Dendritic cell treated with granulocyte-macrophage colony-stimulating factor and Interleukin-4, amounts not matched to agents 40 ng/mL and 50 ng/mL, for 4 days (primary cell): ENCODE data around the gene USP24.

ENCODE experiments used
- H3K27ac Mint-ChIP-seq: one replicate; pipeline ENCODE4 v1.8.0; 2022; ENCODE audit warnings: mild to moderate bottlenecking, mixed read lengths
- H3K27me3 Mint-ChIP-seq: one replicate; pipeline ENCODE4 v1.8.0; 2022; ENCODE audit warnings: mild to moderate bottlenecking, mixed read lengths
- H3K36me3 Mint-ChIP-seq: one replicate; pipeline ENCODE4 v1.8.0; 2022; ENCODE audit warnings: low read depth, mixed read lengths
- H3K4me1 Mint-ChIP-seq: one replicate; pipeline ENCODE4 v1.8.0; 2022; ENCODE audit warnings: low read depth, mixed read lengths
- H3K4me3 Mint-ChIP-seq: one replicate; pipeline ENCODE4 v1.8.0; 2022; ENCODE audit warnings: mild to moderate bottlenecking, moderate library complexity, mixed read lengths
- H3K9me3 Mint-ChIP-seq: one replicate; pipeline ENCODE4 v1.8.0; 2022; ENCODE audit warnings: mixed read lengths
- intact Hi-C: fragments of 100-400 bp; cut with micrococcal nuclease; formaldehyde crosslinking; loops from one replicate; pipeline ENCODE4 v1.15.0; 2022

Gene USP24, protein sequence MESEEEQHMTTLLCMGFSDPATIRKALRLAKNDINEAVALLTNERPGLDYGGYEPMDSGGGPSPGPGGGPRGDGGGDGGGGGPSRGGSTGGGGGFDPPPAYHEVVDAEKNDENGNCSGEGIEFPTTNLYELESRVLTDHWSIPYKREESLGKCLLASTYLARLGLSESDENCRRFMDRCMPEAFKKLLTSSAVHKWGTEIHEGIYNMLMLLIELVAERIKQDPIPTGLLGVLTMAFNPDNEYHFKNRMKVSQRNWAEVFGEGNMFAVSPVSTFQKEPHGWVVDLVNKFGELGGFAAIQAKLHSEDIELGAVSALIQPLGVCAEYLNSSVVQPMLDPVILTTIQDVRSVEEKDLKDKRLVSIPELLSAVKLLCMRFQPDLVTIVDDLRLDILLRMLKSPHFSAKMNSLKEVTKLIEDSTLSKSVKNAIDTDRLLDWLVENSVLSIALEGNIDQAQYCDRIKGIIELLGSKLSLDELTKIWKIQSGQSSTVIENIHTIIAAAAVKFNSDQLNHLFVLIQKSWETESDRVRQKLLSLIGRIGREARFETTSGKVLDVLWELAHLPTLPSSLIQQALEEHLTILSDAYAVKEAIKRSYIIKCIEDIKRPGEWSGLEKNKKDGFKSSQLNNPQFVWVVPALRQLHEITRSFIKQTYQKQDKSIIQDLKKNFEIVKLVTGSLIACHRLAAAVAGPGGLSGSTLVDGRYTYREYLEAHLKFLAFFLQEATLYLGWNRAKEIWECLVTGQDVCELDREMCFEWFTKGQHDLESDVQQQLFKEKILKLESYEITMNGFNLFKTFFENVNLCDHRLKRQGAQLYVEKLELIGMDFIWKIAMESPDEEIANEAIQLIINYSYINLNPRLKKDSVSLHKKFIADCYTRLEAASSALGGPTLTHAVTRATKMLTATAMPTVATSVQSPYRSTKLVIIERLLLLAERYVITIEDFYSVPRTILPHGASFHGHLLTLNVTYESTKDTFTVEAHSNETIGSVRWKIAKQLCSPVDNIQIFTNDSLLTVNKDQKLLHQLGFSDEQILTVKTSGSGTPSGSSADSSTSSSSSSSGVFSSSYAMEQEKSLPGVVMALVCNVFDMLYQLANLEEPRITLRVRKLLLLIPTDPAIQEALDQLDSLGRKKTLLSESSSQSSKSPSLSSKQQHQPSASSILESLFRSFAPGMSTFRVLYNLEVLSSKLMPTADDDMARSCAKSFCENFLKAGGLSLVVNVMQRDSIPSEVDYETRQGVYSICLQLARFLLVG (N-terminal part only)

DNA sequence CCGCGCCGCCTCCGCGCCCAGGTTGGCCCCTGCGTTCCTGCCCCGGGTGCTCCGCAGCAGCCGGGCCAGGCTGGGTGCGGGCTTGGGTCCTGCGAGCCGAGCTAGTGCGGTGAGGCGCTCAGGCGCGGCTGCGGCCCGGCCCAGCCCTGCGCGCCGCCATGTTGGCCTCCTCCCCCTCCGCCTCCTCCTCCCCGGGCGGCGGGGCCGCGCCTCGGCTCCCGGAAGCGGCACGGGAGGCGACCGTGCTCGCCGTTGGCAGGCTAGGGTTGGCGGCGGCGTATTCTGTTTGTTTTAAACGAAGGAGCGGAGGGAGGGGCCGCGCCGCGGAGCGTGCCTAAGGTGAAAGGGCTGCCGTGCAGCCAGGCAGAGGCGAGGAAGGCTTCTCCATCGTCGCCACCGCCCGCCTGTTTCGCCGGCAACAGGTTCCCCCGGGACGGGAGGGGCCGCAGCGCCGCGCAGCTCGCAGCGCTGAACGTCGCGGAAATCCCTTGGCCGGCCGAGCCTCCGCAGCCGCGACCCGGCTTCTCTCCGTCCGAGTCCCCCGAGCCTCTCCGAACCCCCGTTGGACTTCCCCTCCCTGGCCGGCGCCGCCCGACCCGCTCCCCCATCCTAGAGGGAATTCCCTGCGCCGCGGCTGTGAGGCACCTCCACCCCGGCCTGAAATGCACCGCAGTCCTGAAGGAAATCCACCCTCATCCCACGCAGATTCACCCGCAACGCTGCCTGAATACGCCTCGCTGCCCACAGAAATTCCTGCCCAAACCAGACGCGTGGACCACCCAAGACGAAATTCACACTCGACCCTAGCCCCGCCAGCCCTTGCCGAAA, at the start of gene USP24:
Gene USP24 (minus strand): TSS at position 171 of the 828 bp plus-strand sequence. CDS start 251 bp downstream, outside the sequence.
- peaks cover 12% of the 10 kb centered on the region for H3K36me3 Mint-ChIP-seq
- H3K4me1 Mint-ChIP-seq, result peaks cover 70% of the 10 kb centered on the region
- H3K4me3 Mint-ChIP-seq, result peak within 1 kb of the TSS; percentile 91
- H3K27ac Mint-ChIP-seq, result peak within 1 kb of the TSS; percentile 92
- no peaks in the 10 kb centered on the region for H3K27me3 Mint-ChIP-seq
- H3K9me3 Mint-ChIP-seq, result no peaks in the 10 kb centered on the region
- intact Hi-C loops, result loop anchor here (2.0 kb wide), 1 partner anchor 61 kb away; no protein-coding TSS in a partner anchor

DNA sequence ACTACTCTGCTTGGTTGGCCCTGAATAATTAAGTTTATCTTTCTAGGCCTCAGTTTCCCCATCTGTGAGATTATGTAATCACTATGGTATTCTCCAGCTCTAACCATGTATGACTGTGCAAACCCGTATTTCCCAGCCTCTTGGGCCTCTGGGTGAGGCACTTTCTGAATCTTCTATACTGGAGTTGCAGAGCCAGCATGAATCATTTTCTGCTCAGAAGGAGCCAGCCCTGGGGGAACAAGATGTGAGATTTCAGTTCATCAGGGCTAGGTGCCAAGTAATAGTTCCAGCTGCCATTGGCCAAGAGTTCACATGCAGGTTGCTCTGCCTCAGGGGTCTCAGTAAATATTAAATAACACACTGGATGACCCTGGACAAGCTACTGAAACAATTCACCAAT, 47.7 kb upstream of the USP24 start:
- intact Hi-C loops, result no loop called here
- Mint-ChIP-seq H3K4me3 (no peak overlapping the region), H3K9me3 (no peaks in the 10 kb centered on the region), H3K36me3 (no peaks in the 10 kb centered on the region), H3K27me3 (peaks cover 4% of the 10 kb centered on the region), H3K27ac (no peak overlapping the region), H3K4me1 (peaks cover 16% of the 10 kb centered on the region)

DNA sequence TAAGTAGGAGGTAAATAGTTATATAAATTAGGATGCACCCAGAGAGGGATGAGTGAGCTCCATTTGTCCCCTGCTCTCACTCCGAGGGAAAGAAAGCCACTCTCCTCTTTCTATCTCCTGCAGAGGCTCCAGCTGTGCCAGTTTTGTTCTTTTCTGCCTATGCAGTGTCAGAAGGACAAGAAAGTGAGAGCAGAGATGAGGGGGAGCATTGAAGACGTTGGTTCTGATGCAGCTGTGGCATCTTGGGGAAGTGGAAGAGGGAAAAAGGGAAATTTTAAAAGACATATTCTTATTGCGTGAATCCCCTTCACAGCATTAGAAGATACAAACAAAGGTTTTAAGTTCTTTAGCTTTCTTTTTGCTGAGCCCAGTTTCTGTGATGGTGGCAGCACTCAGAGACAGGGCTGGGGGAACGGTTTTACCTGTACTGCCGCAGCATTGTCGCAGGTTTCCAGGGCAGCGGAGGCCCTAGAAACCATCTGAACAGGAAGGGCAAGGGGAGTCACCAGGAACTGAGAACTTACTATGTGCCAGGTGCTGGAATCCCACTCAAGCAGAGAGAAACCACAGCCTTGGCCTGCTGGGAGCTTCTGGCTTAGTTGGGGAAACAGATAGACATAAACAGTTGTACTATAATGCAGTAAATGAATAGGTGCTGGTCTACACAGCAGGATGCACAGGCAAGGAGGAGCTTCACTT, 44.9 kb upstream of the USP24 start:
- Mint-ChIP-seq H3K27ac (peak overlapping the region; percentile 10), H3K27me3 (peaks cover 4% of the 10 kb centered on the region), H3K4me3 (no peak overlapping the region), H3K9me3 (no peaks in the 10 kb centered on the region), H3K36me3 (no peaks in the 10 kb centered on the region), H3K4me1 (peaks cover 16% of the 10 kb centered on the region)
- intact Hi-C loops, result loop anchor here (5.0 kb wide), 1 partner anchor 83 kb away; no protein-coding TSS in a partner anchor

DNA sequence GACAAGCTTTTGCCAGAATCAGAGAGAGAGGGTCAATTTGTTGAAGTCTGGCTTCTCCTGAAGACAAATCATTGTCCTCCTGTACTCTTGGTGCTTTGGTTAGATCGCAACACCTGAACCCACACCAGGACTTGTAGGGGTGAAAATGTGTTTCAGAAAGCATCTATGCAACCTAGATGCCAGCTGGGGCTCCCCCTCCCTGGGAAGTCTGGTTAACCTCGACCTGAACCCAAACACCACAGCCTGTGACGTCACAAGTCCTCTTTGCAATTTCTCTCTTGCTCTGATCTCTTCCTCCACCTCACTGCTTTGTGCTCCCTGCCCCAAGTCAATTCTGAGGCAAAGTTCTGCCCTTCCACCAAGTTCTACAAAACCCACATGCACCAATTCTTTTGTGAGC, 42.8 kb upstream of the USP24 start:
- Mint-ChIP-seq H3K27ac (no peak overlapping the region), H3K9me3 (no peaks in the 10 kb centered on the region), H3K4me1 (peaks cover 16% of the 10 kb centered on the region), H3K27me3 (peaks cover 4% of the 10 kb centered on the region), H3K4me3 (no peak overlapping the region), H3K36me3 (no peaks in the 10 kb centered on the region)
- intact Hi-C loops, result loop anchor here (5.0 kb wide), 1 partner anchor 81 kb away; no protein-coding TSS in a partner anchor

DNA sequence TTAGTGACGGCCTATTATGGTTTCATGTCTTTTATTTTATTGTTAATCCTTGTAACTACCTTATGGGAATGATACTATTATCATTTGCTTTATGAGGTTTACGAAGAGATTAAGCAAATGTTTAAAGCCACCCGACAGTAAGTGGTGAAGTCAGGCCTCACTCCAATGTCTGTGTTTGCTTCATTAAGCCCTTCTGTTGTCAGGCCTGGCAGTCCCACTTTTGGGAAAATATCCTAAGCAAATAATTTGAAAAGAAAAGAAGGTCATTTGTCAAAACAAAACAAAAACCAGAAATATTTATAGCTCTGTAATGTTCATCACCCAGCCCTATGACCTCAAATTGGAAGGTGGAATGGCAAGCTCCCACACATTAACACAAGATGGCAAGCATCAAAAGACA, 40.7 kb upstream of the USP24 start:
- intact Hi-C loops, result loop anchor here (5.0 kb wide), 1 partner anchor 79 kb away; no protein-coding TSS in a partner anchor
- H3K36me3 Mint-ChIP-seq, result no peaks in the 10 kb centered on the region
- H3K9me3 Mint-ChIP-seq, result no peaks in the 10 kb centered on the region

DNA sequence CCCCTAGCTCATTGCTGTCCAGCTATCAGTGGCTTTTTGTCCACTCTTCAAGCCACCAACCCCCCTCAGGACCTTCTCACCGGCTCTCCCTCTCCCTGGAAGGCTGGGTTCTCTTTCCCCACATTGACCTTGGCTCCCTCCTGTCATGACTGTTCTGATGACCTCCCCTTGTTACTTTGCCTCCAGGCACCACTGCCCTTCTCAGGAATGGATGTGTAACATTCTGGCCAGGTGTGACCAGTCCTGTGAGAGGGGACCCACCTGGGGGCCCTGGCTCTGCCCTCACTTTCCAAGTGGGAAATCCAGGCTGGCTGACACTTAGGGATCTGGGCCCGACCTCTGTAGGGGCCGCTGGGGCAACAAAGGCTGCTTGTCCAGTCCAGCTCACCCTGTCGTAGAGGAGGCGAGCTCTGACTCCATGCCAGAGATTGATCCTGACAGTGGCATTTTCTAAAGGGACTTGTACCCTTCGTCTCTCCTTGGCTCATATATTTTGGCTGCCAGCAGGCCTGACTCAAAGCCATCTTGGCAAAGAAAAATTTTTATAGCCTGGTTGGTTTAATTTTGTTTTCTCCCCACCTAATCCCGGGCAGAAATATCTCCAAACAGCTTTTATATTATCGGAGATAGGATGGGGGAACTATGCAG, 37.9 kb upstream of the USP24 start:
- Mint-ChIP-seq H3K27me3 (no peaks in the 10 kb centered on the region), H3K27ac (no peak overlapping the region), H3K4me3 (no peak overlapping the region), H3K36me3 (no peaks in the 10 kb centered on the region), H3K4me1 (peaks cover 3% of the 10 kb centered on the region), H3K9me3 (no peaks in the 10 kb centered on the region)
- intact Hi-C loops, result no loop called here

More for the DNA sequence above, 40.7 kb upstream of the USP24 start:
- Mint-ChIP-seq H3K27ac (no peak overlapping the region), H3K4me3 (no peak overlapping the region), H3K4me1 (peaks cover 16% of the 10 kb centered on the region), H3K27me3 (peaks cover 4% of the 10 kb centered on the region)

DNA sequence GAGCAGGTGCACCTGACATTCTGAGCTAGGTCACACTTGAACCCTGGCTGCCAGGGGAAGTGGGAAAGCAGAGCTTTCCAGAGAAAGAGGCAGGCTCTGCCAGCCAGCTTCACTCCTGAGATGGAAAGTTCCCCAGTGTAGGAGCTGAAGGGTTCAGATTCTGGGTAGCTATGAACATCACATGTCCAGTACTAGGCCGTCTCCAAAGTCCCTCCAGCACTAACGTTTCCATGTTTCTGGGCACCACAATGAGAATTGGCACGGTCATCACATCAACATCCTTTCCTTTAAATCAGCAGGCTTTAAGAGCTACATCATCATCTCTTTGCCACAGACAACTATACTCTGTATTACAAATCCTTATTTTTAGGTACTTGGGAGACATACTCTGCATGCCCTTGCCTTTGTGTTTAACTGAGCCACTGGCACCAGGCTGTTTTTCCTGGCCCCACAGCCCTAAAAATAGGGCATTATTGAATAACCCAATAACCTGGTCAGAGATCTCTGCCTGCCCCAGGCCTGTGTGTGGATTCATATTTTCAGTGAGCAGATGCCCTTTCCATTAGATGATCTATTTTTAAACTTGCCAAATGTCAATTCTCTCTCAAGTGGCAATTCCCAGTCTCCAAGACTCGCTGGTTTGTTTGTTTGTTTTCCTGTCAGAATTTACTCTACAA, 35.4 kb upstream of the USP24 start:
- no peak overlapping the region for H3K27ac Mint-ChIP-seq
- no peaks in the 10 kb centered on the region for H3K9me3 Mint-ChIP-seq
- intact Hi-C loops, result no loop called here
- no peak overlapping the region for H3K4me3 Mint-ChIP-seq
- no peaks in the 10 kb centered on the region for H3K36me3 Mint-ChIP-seq
- no peaks in the 10 kb centered on the region for H3K27me3 Mint-ChIP-seq
- H3K4me1 Mint-ChIP-seq, result peaks cover 3% of the 10 kb centered on the region

DNA sequence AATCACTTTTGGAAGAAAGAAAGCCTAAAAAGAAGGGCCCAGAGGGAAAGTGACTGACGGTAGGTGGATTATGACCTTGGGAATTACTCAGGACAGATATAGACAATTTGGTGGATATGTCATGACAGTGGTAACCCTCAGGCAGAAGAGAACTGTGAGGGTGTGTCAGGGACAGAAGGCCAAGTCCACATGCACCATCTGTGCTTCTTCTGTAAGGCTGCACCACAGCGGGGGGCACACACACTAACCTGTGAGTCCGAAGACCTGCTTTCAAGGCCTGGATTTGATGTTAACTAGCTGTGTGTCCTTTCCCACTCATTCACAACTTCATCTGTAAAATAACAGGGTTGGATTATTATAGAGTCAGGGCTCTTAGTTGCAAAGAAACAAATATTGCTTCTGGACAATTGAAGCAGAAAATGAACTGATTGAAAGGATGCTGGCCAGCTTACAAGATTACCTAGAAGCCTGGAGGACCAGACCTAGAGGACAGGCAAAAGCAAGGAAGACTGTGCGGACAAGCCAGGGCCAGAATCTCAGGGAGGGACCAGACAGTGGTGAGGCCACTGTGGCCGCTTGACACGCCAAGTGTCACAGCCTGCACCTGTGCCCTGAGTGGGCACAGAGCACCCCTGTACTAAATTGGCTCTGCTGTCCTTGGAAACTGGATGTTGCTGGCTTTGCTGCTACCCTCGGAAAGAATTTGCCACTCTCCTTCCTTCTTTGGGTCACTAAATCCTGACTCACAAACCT, 34.7 kb upstream of the USP24 start:
- Mint-ChIP-seq H3K9me3 (no peaks in the 10 kb centered on the region), H3K4me3 (no peak overlapping the region), H3K27ac (no peak overlapping the region), H3K27me3 (no peaks in the 10 kb centered on the region), H3K36me3 (no peaks in the 10 kb centered on the region), H3K4me1 (peaks cover 11% of the 10 kb centered on the region)
- intact Hi-C loops, result no loop called here

DNA sequence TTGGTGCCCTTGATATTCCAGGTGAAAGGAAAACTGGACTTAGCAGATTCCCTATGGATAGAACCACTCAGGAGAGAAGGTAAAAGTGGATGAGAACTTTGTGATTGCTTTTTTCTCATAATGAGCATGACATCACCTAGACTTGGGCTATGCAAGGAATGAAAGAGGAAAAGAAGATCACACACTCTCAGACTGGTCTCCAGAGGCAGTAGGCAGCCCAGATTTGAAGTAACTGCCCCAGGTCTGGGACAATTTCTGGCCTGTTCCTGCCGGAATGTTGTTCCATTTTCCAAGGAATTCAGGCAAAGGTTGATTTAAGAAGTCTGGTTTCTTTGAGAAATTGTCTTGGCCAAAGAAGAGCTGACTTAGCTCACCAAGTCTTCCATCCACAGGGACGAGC, 31.7 kb upstream of the USP24 start:
- intact Hi-C loops, result no loop called here
- Mint-ChIP-seq H3K36me3 (no peaks in the 10 kb centered on the region), H3K27ac (no peak overlapping the region), H3K4me1 (peaks cover 28% of the 10 kb centered on the region), H3K4me3 (no peak overlapping the region), H3K9me3 (no peaks in the 10 kb centered on the region), H3K27me3 (no peaks in the 10 kb centered on the region)

DNA sequence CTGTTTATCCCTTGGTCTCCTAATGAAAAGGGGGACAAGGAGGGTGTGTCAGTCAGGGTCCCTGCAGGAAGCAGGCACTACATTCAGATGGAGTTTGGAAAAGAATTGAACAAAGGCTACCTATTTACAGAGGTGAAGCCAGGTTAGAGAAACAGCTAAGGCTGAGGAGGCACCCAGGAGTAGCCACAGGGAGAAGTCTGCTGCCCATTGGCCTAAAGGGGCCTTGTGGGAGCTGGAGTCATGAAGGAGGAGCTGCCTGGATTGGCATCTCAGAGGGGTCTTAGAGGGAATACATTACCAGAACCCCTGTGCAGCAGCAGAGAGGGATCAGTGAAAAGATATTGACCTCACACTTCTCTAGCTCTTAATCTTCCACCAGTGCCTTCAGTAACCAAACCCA, 31.2 kb upstream of the USP24 start:
- Mint-ChIP-seq H3K9me3 (no peaks in the 10 kb centered on the region), H3K27ac (no peak overlapping the region), H3K27me3 (no peaks in the 10 kb centered on the region), H3K4me3 (no peak overlapping the region), H3K36me3 (no peaks in the 10 kb centered on the region), H3K4me1 (peaks cover 28% of the 10 kb centered on the region)
- intact Hi-C loops, result no loop called here

DNA sequence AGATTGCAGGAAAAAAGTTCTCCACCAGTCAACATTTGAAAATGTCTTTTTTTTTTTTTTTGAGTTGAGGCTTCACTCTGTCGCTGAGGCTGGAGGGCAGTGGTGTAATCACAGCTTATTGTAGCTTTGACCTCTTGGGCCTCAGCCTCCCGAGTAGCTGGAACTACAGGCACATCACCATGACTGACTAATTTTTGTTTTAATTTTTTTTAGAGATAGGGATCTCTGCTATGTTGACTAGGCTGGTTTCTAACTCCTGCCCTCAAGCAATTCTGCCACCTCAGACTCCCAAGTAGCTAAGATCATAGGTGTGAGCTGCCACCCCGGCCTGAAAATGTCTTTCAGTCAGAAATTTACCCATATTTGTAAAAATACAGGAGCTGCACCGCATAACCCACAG, 30.6 kb upstream of the USP24 start:
- Mint-ChIP-seq H3K27me3 (no peaks in the 10 kb centered on the region), H3K4me1 (peaks cover 28% of the 10 kb centered on the region), H3K27ac (no peak overlapping the region), H3K4me3 (no peak overlapping the region), H3K9me3 (no peaks in the 10 kb centered on the region), H3K36me3 (no peaks in the 10 kb centered on the region)
- intact Hi-C loops, result no loop called here
